Prostate gland (tissue), 2 donors: ENCODE measurements around the gene COL23A1.

ENCODE experiments used
- CTCF ChIP-seq, 4 experiments: fragments of 200-600 bp in 2 of 4; fragments of 450-650 bp in 2 of 4; sonication (generic) in 2 of 4; IDR thresholded peaks; 1 replicate in 3 of 4; 2 replicates in 1 of 4; pipeline ENCODE4 v1.5.1; 2016 to 2019; ENCODE audit warnings: antibody characterized with exemption in 4 of 4, mild to moderate bottlenecking in 2 of 4, moderate library complexity in 2 of 4
- POLR2A ChIP-seq: fragments of 450-650 bp; IDR thresholded peaks from one replicate; pipeline ENCODE4 v1.6.1; 2016; ENCODE audit warnings: antibody characterized with exemption, mild to moderate bottlenecking
- POLR2AphosphoS5 ChIP-seq: sonication (generic); formaldehyde crosslinking; IDR thresholded peaks from one replicate; pipeline ENCODE4 v1.6.1; 2017; ENCODE audit warnings: antibody characterized with exemption

DNA sequence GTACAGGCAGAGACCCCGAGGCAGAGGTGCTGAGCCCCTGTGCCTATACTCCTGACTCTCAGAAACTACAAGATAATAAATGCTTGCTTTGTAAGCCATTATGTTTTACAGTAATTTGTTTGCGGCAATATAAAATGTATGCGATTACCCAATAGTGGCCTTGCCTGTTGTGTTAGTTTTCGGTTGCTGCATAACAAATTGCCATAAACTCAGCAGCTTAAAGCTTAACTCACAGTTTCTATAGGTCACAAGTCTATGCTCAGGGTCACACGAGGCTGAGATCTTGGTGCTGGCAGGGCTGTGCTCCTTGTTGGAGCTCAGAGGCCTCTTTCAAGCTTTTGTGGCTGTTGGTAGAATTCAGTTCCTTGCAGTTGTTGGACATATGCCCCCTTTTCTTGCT, 114.8 kb downstream of the COL23A1 start:
- no peak for TF ChIP-seq CTCF (IDR thresholded peaks at IDR 0.05)
- no peak for TF ChIP-seq POLR2A
- no peak for TF ChIP-seq POLR2AphosphoS5
